Astrocyte (in vitro differentiated cells and primary cell): ENCODE measurements around the gene GRIK3.

Source experiments
- CTCF ChIP-seq: IDR thresholded peaks from 2 replicates; pipeline ENCODE4 v1.5.1; 2011; ENCODE audit warnings: low read depth, mild to moderate bottlenecking, inconsistent platforms, low read length, moderate library complexity; ENCODE audit not compliant: insufficient read depth
- EZH2 ChIP-seq: IDR thresholded peaks from 2 replicates; pipeline ENCODE4 v1.6.1; 2012; ENCODE audit warnings: mild to moderate bottlenecking, low read length, inconsistent platforms; ENCODE audit not compliant: insufficient read depth

GRCh38 chr1:36900128-36900527 is 134.2 kb downstream of the GRIK3 start:
- TF ChIP-seq CTCF (no peak), EZH2 (no peak)
